Activated CD8-positive, alpha-beta T cell treated with anti-CD3 and anti-CD28 coated beads for 36 hours (primary cell): Measurements from ENCODE around the gene ZNF827. TPM values are rescaled to one million over a fixed set of nuclear protein-coding genes. Genes with fewer than 3 reads are reported as not detected.

Experiments
- ATAC-seq: fragments of 200-7000 bp; cut with Tn5 transposase; one replicate; pipeline ENCODE4 v1.10.0; 2021; ENCODE audit warnings: mild to moderate bottlenecking, moderate library complexity
- CTCF ChIA-PET: fragments of 350-600 bp; sonication (Branson Sonifier 250); formaldehyde crosslinking; loops from one replicate; lab custom pipeline; 2021; ENCODE audit warnings: antibody characterized with exemption; lab: Charles Lee
- POLR2A ChIA-PET: fragments of 350-600 bp; sonication (Branson Sonifier 250); formaldehyde crosslinking; loops from one replicate; lab custom pipeline; 2021; ENCODE audit warnings: antibody characterized with exemption; lab: Charles Lee
- DNase-seq: peaks from one replicate; pipeline ENCODE4 v3.0.0-alpha.2; 2020
- H3K27ac Mint-ChIP-seq: one replicate; pipeline ENCODE4 v1.8.0; 2021; ENCODE audit warnings: mild to moderate bottlenecking, mixed read lengths
- H3K27me3 Mint-ChIP-seq: one replicate; pipeline ENCODE4 v1.8.0; 2021; ENCODE audit warnings: mixed read lengths
- H3K36me3 Mint-ChIP-seq: one replicate; pipeline ENCODE4 v1.8.0; 2021; ENCODE audit warnings: low read depth, mixed read lengths
- H3K4me1 Mint-ChIP-seq: one replicate; pipeline ENCODE4 v1.8.0; 2021; ENCODE audit warnings: low read depth, mixed read lengths
- H3K4me3 Mint-ChIP-seq: one replicate; pipeline ENCODE4 v1.8.0; 2021; ENCODE audit warnings: mild to moderate bottlenecking, moderate library complexity, mixed read lengths
- H3K9me3 Mint-ChIP-seq: one replicate; pipeline ENCODE4 v1.8.0; 2021; ENCODE audit warnings: mixed read lengths
- CTCF ChIP-seq: fragments of 200-600 bp; IDR thresholded peaks from one replicate; pipeline ENCODE4 v1.8.0; 2022; ENCODE audit warnings: antibody characterized with exemption, mild to moderate bottlenecking
- intact Hi-C: fragments of 100-400 bp; cut with micrococcal nuclease; formaldehyde crosslinking; loops from one replicate; pipeline ENCODE4 v1.10.0; 2022
- total RNA-seq, 2 experiments: library from RNA; stranded (reverse); gene quantifications; one replicate each; pipeline ENCODE4 v1.2.3, GENCODE V29; 2021

The ZNF827 gene
- total RNA-seq, 2 experiments from 2014 or later = 28.4 to 31.1 TPM

GRCh38 chr4:145792429-145792828 lies 146.2 kb downstream of the ZNF827 start:
- CTCF ChIA-PET = no interaction called here
- no peak for ATAC-seq
- intact Hi-C loops = no loop called here
- DNase-seq = no peak
- POLR2A ChIA-PET = interaction anchor here (0.7 kb wide), 1 partner anchor 425 kb away, joined by 3 read pairs; no protein-coding TSS in a partner anchor
- no peaks in the 10 kb centered on the region for H3K9me3 Mint-ChIP-seq
- no peak overlapping the region for H3K4me3 Mint-ChIP-seq
- peaks cover 33% of the 10 kb centered on the region for H3K36me3 Mint-ChIP-seq
- H3K27me3 Mint-ChIP-seq = no peaks in the 10 kb centered on the region
- no peak overlapping the region for H3K27ac Mint-ChIP-seq
- H3K4me1 Mint-ChIP-seq = peaks cover 2% of the 10 kb centered on the region
- no peak for TF ChIP-seq CTCF

DNA sequence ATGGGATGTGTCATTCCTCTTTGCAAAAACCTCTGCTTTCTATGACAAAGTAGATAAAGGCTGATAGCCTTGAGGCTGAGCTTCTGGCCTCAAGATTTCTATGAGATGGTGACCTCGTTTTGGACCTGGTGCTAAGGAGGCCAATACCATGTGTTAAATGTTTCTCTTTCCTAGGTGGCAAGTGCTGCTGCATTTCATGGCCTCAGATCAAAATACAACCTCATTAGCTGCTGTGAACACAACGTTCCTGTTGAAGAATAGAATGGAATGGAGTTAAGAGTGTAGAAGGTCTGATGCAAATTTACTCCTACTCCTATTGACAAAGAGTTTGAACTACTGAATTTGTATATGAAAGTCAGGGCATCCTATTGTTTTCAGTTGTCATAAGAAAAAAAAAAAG lies 146.6 kb downstream of the ZNF827 start:
- peaks cover 35% of the 10 kb centered on the region for H3K36me3 Mint-ChIP-seq
- H3K27me3 Mint-ChIP-seq = no peaks in the 10 kb centered on the region
- intact Hi-C loops = no loop called here
- no peak for ATAC-seq
- ChIA-PET CTCF (interaction anchor here (0.7 kb wide), 1 partner anchor 12 kb away, joined by 3 read pairs; no protein-coding TSS in a partner anchor), POLR2A (interaction anchor here (0.7 kb wide), 1 partner anchor 426 kb away, joined by 3 read pairs; no protein-coding TSS in a partner anchor)
- no peaks in the 10 kb centered on the region for H3K9me3 Mint-ChIP-seq
- no peak for DNase-seq
- peaks cover 2% of the 10 kb centered on the region for H3K4me1 Mint-ChIP-seq
- H3K27ac Mint-ChIP-seq = no peak overlapping the region
- TF ChIP-seq CTCF = no peak
- no peak overlapping the region for H3K4me3 Mint-ChIP-seq

- no peak for DNase-seq
- no peak overlapping the region for H3K4me3 Mint-ChIP-seq
- H3K36me3 Mint-ChIP-seq = peaks cover 50% of the 10 kb centered on the region
- H3K27me3 Mint-ChIP-seq = no peaks in the 10 kb centered on the region
- H3K27ac Mint-ChIP-seq = no peak overlapping the region
- no peak for TF ChIP-seq CTCF
- intact Hi-C loops = no loop called here
- POLR2A ChIA-PET = no interaction called here
- peaks cover 30% of the 10 kb centered on the region for H3K4me1 Mint-ChIP-seq
- CTCF ChIA-PET = interaction anchor here (1.2 to 1.5 kb wide), 3 partner anchors 8 to 51 kb away, joined by 3 to 4 read pairs (median 3); no protein-coding TSS in a partner anchor
- no peak for ATAC-seq
- H3K9me3 Mint-ChIP-seq = peaks cover 9% of the 10 kb centered on the region
Observed at GRCh38 chr4:145788755-145789154, 149.9 kb downstream of the ZNF827 start.

- ATAC-seq = no peak
- TF ChIP-seq CTCF = no peak
- ChIA-PET CTCF (no interaction called here), POLR2A (no interaction called here)
- DNase-seq = no peak
- peaks cover 36% of the 10 kb centered on the region for H3K4me1 Mint-ChIP-seq
- H3K36me3 Mint-ChIP-seq = peaks cover 60% of the 10 kb centered on the region
- no peaks in the 10 kb centered on the region for H3K27me3 Mint-ChIP-seq
- intact Hi-C loops = no loop called here
- peak overlapping the region; percentile 18 for H3K27ac Mint-ChIP-seq
- H3K9me3 Mint-ChIP-seq = peaks cover 10% of the 10 kb centered on the region
- H3K4me3 Mint-ChIP-seq = no peak overlapping the region
Observed at GRCh38 chr4:145786830-145787229, 151.8 kb downstream of the ZNF827 start.

DNA sequence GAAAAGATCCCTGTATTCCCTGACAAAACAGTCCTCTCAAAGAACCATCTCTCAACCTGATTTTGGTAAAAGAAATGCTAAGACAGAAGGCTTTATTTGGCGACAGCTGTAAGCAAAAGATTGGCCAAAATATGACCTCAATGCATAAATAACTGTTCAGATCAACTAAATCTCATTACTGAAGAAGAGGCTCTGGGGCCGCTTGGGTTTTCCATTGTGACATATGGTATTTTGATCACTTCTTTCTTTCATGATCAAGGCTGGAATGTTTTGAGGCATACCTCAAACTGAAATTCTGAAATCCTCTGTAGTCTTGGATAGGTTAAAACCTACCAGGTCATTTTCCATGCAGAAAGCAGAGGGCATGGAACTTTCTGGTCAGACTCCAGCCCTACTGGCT lies 152.4 kb downstream of the ZNF827 start:
- intact Hi-C loops = no loop called here
- H3K4me1 Mint-ChIP-seq = peaks cover 40% of the 10 kb centered on the region
- ATAC-seq (no peak), DNase-seq (no peak)
- peaks cover 65% of the 10 kb centered on the region for H3K36me3 Mint-ChIP-seq
- TF ChIP-seq CTCF = no peak
- ChIA-PET POLR2A (no interaction called here), CTCF (no interaction called here)
- H3K27ac Mint-ChIP-seq = peak overlapping the region; percentile 66
- no peak overlapping the region for H3K4me3 Mint-ChIP-seq
- H3K27me3 Mint-ChIP-seq = no peaks in the 10 kb centered on the region
- peaks cover 10% of the 10 kb centered on the region for H3K9me3 Mint-ChIP-seq
